HG03432 (cell line): ENCODE results near the gene RAB4B.
"Not testable (repeated sequence)": the region's sequence is repeated elsewhere in the genome, so short reads cannot be mapped to it uniquely, and the experiment has no call there.

Experiments
- ATAC-seq: cut with Tn5 transposase; IDR thresholded peaks from one replicate; pipeline ENCODE4 v1.9.1; 2021; ENCODE audit warnings: mild to moderate bottlenecking, moderate library complexity; ENCODE audit not compliant: unreplicated experiment

Gene RAB4B

GRCh38 chr19:40801426-40802299 lies 23.6 kb downstream of the RAB4B start:
- no peak for ATAC-seq

- ATAC-seq, result no peak
These were observed 24.5 kb downstream of the RAB4B start for GRCh38 chr19:40802300-40803169.

GRCh38 chr19:40803170-40803856 lies 25.3 kb downstream of the RAB4B start:
- ATAC-seq, result no peak

GRCh38 chr19:40803857-40804782 lies 26.1 kb downstream of the RAB4B start:
- no peak for ATAC-seq

GRCh38 chr19:40804783-40805242 lies 26.8 kb downstream of the RAB4B start:
- no peak for ATAC-seq

- ATAC-seq, result no peak
These were observed 27.3 kb downstream of the RAB4B start for GRCh38 chr19:40805258-40805868.

GRCh38 chr19:40806423-40807146 lies 28.5 kb downstream of the RAB4B start:
- ATAC-seq, result no peak

GRCh38 chr19:40807147-40808020 lies 29.3 kb downstream of the RAB4B start:
- no peak for ATAC-seq

- ATAC-seq, result no peak
These were observed 29.9 kb downstream of the RAB4B start for GRCh38 chr19:40808021-40808325.

GRCh38 chr19:40808497-40808896 lies 30.4 kb downstream of the RAB4B start:
- ATAC-seq, result no peak

- ATAC-seq, result no peak
These were observed 31.5 kb downstream of the RAB4B start for GRCh38 chr19:40809358-40810086.

- no peak for ATAC-seq
These were observed 32.1 kb downstream of the RAB4B start for GRCh38 chr19:40810160-40810559.

GRCh38 chr19:40810649-40811408 lies 32.8 kb downstream of the RAB4B start:
- ATAC-seq, result peak; percentile 73

GRCh38 chr19:40811478-40812341 lies 33.7 kb downstream of the RAB4B start:
- no peak for ATAC-seq

GRCh38 chr19:40812571-40812970 lies 34.5 kb downstream of the RAB4B start:
- not testable (repeated sequence) for ATAC-seq

GRCh38 chr19:40813182-40813581 lies 35.1 kb downstream of the RAB4B start:
- ATAC-seq, result no peak
